ENCODE results near the gene PUM2. TPM values are rescaled to one million over a fixed set of nuclear protein-coding genes. Genes with fewer than 3 reads are reported as not detected.
A peak's percentile ranks its signal among the peaks of the same experiment; 100 is the strongest.
"Not testable (repeated sequence)": the region's sequence is repeated elsewhere in the genome, so short reads cannot be mapped to it uniquely, and the experiment has no call there.

Gene PUM2
- total RNA-seq, 1 donor from 2014 or later, result 122 TPM

DNA sequence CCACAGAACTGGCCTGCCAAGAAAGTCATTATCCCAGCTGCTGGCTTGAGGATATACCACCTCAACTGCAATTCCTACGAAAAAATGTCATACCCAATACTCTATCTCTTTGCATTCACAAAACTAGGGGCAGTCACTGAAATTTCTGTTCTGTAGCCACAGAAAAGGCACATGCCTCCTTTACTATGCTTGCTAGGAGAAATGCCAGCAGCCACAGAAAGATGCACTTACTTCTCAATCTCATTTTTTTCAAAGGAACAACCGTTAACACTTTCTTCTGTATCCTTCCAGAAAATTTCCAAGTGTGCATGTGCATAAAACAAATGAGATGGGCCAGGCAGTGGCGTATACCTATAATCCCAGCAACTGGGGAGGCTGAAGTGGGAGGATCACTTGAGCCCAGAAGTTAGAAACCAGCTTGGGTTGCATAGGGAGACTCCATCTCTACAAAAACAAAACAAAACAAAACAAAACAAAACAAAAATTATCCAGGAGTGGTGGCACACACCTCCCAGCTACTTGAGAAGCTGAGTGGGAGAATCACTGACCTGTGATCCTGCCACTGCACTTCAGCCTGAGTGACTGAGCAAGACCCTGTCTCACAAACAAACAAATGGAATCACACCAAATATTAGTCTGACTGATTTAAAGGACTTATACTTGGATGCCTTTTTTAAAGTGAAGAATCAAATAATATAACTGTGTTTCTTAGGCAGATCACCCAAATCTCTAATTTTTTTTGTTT is 22.4 kb upstream of the PUM2 start:
- H3K27me3 Mint-ChIP-seq (ENCODE audit: low read depth), result no peaks in the 10 kb centered on the region
- no peak overlapping the region for H3K27ac Mint-ChIP-seq
- no peak for DNase-seq (ENCODE audit: low spot score in 2 of 2, unreplicated experiment in 2 of 2)
- H3K9me3 Mint-ChIP-seq, result peaks cover 14% of the 10 kb centered on the region
- H3K36me3 Mint-ChIP-seq, result no peaks in the 10 kb centered on the region
- H3K4me3 Mint-ChIP-seq, result no peak overlapping the region
- H3K4me1 Mint-ChIP-seq, result peaks cover 22% of the 10 kb centered on the region
- TF ChIP-seq, protein P1, sequence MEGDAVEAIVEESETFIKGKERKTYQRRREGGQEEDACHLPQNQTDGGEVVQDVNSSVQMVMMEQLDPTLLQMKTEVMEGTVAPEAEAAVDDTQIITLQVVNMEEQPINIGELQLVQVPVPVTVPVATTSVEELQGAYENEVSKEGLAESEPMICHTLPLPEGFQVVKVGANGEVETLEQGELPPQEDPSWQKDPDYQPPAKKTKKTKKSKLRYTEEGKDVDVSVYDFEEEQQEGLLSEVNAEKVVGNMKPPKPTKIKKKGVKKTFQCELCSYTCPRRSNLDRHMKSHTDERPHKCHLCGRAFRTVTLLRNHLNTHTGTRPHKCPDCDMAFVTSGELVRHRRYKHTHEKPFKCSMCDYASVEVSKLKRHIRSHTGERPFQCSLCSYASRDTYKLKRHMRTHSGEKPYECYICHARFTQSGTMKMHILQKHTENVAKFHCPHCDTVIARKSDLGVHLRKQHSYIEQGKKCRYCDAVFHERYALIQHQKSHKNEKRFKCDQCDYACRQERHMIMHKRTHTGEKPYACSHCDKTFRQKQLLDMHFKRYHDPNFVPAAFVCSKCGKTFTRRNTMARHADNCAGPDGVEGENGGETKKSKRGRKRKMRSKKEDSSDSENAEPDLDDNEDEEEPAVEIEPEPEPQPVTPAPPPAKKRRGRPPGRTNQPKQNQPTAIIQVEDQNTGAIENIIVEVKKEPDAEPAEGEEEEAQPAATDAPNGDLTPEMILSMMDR (IDR thresholded peaks at IDR 0.05; ENCODE audit: unreplicated experiment), result no peak

DNA sequence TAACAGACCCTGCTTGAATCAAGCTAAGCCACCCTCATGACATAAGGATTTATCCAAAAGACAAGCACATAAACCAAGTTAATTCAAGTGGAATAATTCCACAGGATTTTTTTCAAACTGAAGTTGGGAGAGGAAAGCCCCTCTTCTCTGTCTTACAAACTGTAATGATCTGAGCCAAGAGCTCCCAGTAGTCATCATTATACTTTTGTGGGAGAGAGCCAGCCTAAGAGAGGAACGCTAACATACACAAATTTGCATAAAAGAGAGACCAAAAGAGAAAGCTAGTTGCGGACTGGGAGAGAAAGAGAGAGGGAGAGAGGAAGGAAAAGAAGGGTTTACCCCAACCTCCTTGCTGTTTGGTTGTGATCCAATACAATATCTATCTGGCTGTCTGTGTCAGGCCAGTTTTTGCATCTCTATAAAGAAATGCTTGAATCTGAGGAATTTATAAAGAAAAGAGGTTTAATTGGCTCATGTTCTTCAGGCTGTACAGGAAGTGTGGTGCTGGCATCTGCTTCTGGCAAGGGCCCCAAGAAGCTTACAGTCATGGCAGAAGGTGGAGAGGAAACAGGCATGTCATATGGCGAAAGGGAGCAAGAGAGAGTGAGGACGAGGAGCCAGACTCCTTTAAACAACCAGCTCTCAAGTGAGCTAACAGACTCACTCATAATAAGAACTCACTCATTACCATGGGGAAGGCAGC is 20.8 kb upstream of the PUM2 start:
- DNase-seq (ENCODE audit: low spot score in 2 of 2, unreplicated experiment in 2 of 2), result no peak
- Mint-ChIP-seq H3K4me1 (peaks cover 20% of the 10 kb centered on the region), H3K9me3 (peaks cover 19% of the 10 kb centered on the region), H3K36me3 (no peaks in the 10 kb centered on the region), H3K4me3 (no peak overlapping the region), H3K27me3 (ENCODE audit: low read depth) (no peaks in the 10 kb centered on the region), H3K27ac (peak overlapping the region; percentile 0)
- TF ChIP-seq, protein P1 (IDR thresholded peaks at IDR 0.05; ENCODE audit: unreplicated experiment), result no peak

DNA sequence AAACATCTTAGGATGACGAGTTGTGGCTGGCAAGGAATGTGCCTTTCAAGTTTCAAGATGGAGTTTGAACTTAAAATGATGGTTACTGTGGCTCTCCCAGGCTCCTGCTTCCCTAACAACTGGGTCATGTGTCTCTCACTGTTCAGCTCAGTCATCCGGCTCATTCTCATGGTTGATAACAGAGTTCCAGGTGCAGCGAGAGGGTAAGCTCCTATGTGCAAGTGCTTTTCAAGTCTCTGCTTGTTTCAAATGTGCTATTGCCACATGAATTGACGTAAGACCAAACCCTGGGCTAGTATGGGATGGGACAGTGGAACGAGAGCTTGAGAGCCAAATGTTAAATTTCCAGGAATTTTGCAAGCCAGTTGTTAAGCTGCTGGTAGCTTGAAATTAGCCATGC is 19.5 kb upstream of the PUM2 start:
- TF ChIP-seq, protein P1 (IDR thresholded peaks at IDR 0.05; ENCODE audit: unreplicated experiment), result no peak
- H3K4me3 Mint-ChIP-seq, result no peak overlapping the region
- H3K36me3 Mint-ChIP-seq, result no peaks in the 10 kb centered on the region
- no peak for DNase-seq (ENCODE audit: low spot score in 2 of 2, unreplicated experiment in 2 of 2)
- H3K9me3 Mint-ChIP-seq, result peaks cover 19% of the 10 kb centered on the region
- H3K27me3 Mint-ChIP-seq (ENCODE audit: low read depth), result no peaks in the 10 kb centered on the region
- H3K27ac Mint-ChIP-seq, result no peak overlapping the region
- peaks cover 16% of the 10 kb centered on the region for H3K4me1 Mint-ChIP-seq

DNA sequence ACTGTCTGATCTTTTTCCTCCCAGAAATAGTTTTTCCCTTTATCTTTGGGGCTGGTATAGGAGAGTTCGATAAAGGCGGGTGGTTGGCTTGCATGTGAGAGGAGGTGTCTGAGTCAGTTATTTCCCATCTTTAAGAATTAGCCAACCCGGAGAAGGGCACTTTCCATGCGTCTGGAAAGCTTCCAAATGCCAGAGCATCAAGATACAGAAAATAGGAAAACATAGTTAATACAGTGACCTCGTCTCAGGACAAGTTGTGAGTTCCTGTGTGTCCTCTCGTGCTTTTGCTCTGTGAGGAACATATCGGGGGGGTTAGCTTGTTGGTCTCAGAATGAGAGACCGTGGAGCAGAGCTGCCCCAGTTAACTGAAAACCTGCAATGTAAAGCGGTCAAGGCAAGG is 18.7 kb upstream of the PUM2 start:
- TF ChIP-seq, protein P1 (IDR thresholded peaks at IDR 0.05; ENCODE audit: unreplicated experiment), result no peak
- H3K36me3 Mint-ChIP-seq, result no peaks in the 10 kb centered on the region
- no peaks in the 10 kb centered on the region for H3K27me3 Mint-ChIP-seq (ENCODE audit: low read depth)
- no peak for DNase-seq (ENCODE audit: low spot score in 2 of 2, unreplicated experiment in 2 of 2)
- peaks cover 19% of the 10 kb centered on the region for H3K9me3 Mint-ChIP-seq
- peak overlapping the region; percentile 26 for H3K27ac Mint-ChIP-seq
- peaks cover 11% of the 10 kb centered on the region for H3K4me1 Mint-ChIP-seq
- H3K4me3 Mint-ChIP-seq, result no peak overlapping the region

DNA sequence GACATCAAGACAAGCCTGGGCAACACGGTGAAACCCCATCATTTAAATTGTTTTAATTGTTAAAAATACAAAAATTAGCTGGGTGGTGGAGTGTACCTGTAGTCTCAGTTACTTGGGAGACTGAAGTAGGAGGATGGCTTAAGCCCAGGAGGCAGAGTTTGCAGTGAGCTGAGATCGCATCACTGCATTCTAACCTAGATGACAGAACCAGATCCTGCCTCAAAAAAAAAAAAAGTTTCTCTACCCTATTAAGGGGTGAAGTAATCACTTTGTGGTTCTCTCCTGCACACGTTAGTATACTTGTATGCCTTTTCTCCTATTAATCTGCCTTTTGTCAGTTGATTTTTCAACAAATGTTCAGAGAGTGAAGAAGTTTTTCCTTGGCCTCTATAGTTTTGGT is 18.1 kb upstream of the PUM2 start:
- Mint-ChIP-seq H3K4me1 (peaks cover 11% of the 10 kb centered on the region), H3K27ac (peak overlapping the region; percentile 26), H3K4me3 (no peak overlapping the region), H3K27me3 (ENCODE audit: low read depth) (no peaks in the 10 kb centered on the region), H3K9me3 (peaks cover 19% of the 10 kb centered on the region), H3K36me3 (no peaks in the 10 kb centered on the region)
- TF ChIP-seq, protein P1 (IDR thresholded peaks at IDR 0.05; ENCODE audit: unreplicated experiment), result no peak
- no peak for DNase-seq (ENCODE audit: low spot score in 2 of 2, unreplicated experiment in 2 of 2)

DNA sequence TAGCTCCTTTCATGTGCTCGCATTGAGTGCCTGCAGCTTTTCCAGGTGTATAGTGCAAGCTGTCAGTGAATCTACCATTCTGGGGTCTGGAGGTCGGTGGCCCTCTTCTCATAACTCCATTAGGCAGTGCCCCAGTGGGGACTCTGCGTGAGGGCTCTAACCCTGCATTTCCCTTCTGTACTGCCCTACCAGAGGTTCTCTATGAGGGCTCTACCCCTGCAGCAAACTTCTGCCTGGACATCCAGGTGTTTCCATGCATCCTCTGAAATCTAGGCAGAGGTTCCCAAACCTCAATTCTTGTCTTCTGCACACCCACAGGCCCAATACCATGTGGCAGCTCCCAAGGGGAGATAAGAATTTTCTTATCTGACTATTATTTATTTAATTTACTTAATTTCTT is 17.3 kb upstream of the PUM2 start:
- peaks cover 19% of the 10 kb centered on the region for H3K9me3 Mint-ChIP-seq
- peaks cover 11% of the 10 kb centered on the region for H3K4me1 Mint-ChIP-seq
- not testable (repeated sequence) for H3K4me3 Mint-ChIP-seq; DNase-seq (ENCODE audit: low spot score in 2 of 2, unreplicated experiment in 2 of 2); H3K27ac Mint-ChIP-seq; H3K27me3 Mint-ChIP-seq (ENCODE audit: low read depth); H3K36me3 Mint-ChIP-seq
